Measurements from ENCODE around the gene VEPH1. TPM values are rescaled to one million over a fixed set of nuclear protein-coding genes. Genes with fewer than 3 reads are reported as not detected.

VEPH1 gene
- total and polyA plus RNA-seq, 9 of the 15 experiments (the other 6 are each of a cell fraction or from before 2014, with no cell fraction given), result 4.5 to 15.6 (median 5.8) TPM

- TF ChIP-seq, protein P1, sequence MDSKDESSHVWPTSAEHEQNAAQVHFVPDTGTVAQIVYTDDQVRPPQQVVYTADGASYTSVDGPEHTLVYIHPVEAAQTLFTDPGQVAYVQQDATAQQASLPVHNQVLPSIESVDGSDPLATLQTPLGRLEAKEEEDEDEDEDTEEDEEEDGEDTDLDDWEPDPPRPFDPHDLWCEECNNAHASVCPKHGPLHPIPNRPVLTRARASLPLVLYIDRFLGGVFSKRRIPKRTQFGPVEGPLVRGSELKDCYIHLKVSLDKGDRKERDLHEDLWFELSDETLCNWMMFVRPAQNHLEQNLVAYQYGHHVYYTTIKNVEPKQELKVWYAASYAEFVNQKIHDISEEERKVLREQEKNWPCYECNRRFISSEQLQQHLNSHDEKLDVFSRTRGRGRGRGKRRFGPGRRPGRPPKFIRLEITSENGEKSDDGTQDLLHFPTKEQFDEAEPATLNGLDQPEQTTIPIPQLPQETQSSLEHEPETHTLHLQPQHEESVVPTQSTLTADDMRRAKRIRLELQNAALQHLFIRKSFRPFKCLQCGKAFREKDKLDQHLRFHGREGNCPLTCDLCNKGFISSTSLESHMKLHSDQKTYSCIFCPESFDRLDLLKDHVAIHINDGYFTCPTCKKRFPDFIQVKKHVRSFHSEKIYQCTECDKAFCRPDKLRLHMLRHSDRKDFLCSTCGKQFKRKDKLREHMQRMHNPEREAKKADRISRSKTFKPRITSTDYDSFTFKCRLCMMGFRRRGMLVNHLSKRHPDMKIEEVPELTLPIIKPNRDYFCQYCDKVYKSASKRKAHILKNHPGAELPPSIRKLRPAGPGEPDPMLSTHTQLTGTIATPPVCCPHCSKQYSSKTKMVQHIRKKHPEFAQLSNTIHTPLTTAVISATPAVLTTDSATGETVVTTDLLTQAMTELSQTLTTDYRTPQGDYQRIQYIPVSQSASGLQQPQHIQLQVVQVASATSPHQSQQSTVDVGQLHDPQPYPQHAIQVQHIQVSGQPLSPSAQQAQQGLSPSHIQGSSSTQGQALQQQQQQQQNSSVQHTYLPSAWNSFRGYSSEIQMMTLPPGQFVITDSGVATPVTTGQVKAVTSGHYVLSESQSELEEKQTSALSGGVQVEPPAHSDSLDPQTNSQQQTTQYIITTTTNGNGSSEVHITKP (IDR thresholded peaks at IDR 0.05; ENCODE audit: partially characterized antibody), result peak; percentile 13
Observed at GRCh38 chr3:157530637-157531300, 27.6 kb upstream of the VEPH1 start (continued).

DNA sequence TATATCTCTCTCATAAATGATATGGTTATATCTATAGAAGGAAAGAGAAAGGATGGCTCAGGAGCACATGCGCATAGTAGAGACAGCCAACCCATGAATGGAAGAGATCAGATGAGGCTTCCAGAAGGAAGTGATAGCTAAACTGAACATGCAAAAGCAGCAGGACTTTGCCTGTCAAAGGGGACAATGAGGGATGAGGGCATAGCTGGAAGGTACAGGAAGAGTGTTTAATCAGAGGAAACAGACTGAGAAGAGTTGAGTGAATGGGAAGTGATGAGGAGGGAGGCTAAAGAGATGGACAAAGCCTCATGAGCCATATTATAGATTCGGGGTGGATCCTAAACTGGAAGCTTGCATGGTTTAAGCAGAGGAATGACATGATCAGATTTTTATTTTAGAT lies 26.5 kb upstream of the VEPH1 start:
- Histone ChIP-seq H3K9ac (ENCODE audit: insufficient read depth in 1 of 2, low read depth in 2 of 2, low read length in 2 of 2) (no peak overlapping the region), H2AFZ (ENCODE audit: low read depth, low read length) (0 out of 2 replicates have a peak overlapping the region, but pooled peaks have one; percentile 35), H3K9me1 (ENCODE audit: control insufficient read depth, insufficient read depth, low read length) (no peaks in the 10 kb centered on the region), H3K36me3 (ENCODE audit: control insufficient read depth, insufficient read depth, low read length) (no peaks in the 10 kb centered on the region), H3K4me1 (replicated peaks in 1 of 2; ENCODE audit: control insufficient read depth in 2 of 2, insufficient read depth in 2 of 2, low read length in 2 of 2) (peaks cover 0 to 50% of the 10 kb centered on the region in 2 experiments; a peak in 4 of 5 replicates), H3K9me3 (replicated peaks; ENCODE audit: control insufficient read depth, insufficient read depth, low read depth, low read length) (no peaks in the 10 kb centered on the region), H3K27me3 (ENCODE audit: control insufficient read depth in 2 of 2, insufficient read depth in 2 of 2, low read length in 2 of 2) (no peaks in the 10 kb centered on the region), H3K79me2 (ENCODE audit: control insufficient read depth, insufficient read depth, low read length) (no peaks in the 10 kb centered on the region), H3K4me3 (no peak overlapping the region), H4K20me1 (replicated peaks; ENCODE audit: control insufficient read depth, insufficient read depth, low read length) (no peaks in the 10 kb centered on the region), H3K27ac (ENCODE audit: extremely low read depth, low read depth, low read length) (no peak overlapping the region; the same call in 1 of the 3 replicates), H3K4me2 (ENCODE audit: insufficient read depth, low read length) (no peak overlapping the region)
- no peak for TF ChIP-seq KLF1 (tag; IDR thresholded peaks at IDR 0.05)
- peak; percentile 29 for TF ChIP-seq MEIS2 (IDR thresholded peaks at IDR 0.05; ENCODE audit: partially characterized antibody)
- peak in 1 of 2 experiments; percentile 30; a peak in 1 of 4 replicates for TF ChIP-seq NRF1 (conservative IDR thresholded peaks at IDR 0.05 in 1 of 2, IDR thresholded peaks at IDR 0.05 in 1 of 2)
- no peak for ATAC-seq
- 43% methylated on average over 2 of the region's 2 CpGs for WGBS (ENCODE audit: insufficient coverage, low coverage, missing lambda C conversion rate)
- DNase-seq (ENCODE audit: extremely low read depth in 1 of 4, low spot score in 3 of 4), result no peak
- ChIA-PET CTCF (ENCODE audit: low intra/inter-chr PET ratio) (interaction anchor here (0.6 kb wide), 1 partner anchor 314 kb away, joined by 4 read pairs; no protein-coding TSS in a partner anchor), POLR2A (no interaction called here)
- in situ Hi-C loops (cut with MboI) (no loop called here), intact Hi-C loops (cut with micrococcal nuclease) (loop anchor here (10.0 kb wide), 1 partner anchor 1265 kb away; no protein-coding TSS in a partner anchor)
- BruUV-seq (replicated peaks), result no TSS peak
- no peak for FAIRE-seq
